Measurements from ENCODE around the gene WNK1. TPM values are rescaled to one million over a fixed set of nuclear protein-coding genes. Genes with fewer than 3 reads are reported as not detected.
"Not testable (repeated sequence)": the region's sequence is repeated elsewhere in the genome, so short reads cannot be mapped to it uniquely, and the experiment has no call there.

Gene WNK1
- total RNA-seq, 1 donor from 2014 or later: 366 TPM

DNA sequence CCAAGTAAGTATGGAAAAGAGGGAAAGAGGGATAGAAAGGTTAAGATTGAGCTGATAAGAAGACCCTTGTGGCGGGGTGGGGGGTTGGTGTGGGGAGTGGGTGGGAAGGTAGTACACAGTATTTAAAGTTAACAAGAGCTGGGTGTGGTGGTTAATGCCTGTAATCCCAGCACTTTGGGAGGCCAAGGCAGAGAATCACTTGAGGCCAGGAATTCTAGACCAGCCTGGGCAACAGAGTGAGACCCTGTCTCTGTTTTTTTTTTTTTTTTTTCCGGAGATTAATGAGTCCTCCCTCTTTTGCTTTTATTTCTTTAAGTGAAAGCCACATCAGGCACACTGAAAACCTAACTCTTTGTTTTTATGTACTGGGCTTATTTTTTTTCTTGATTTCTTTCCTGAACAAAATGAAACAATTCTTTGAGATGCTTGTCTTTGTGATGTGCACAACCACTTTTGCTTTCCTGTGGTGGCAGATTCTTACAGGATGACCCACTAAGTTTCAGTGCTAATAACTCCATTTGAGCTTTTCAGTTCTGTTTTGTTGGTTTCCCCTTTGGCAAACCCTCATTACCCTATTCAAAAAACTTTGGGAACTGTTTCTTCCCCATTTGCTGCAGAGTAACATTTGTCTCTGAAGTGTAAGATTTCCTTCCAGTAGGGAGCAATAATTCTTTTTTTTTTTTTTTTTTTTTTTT lies 54.8 kb downstream of the WNK1 start:
- H3K9me3 ChIP-seq: no peaks in the 10 kb centered on the region
- H3K36me3 ChIP-seq: no peaks in the 10 kb centered on the region
- intact Hi-C loops (cut with DNase I): no loop called here
- H3K27ac ChIP-seq: no peak overlapping the region
- DNase-seq (ENCODE audit: extremely low spot score in 2 of 2): no peak
- peaks cover 49% of the 10 kb centered on the region for H3K4me1 ChIP-seq
- H3K27me3 ChIP-seq: no peaks in the 10 kb centered on the region
- TF ChIP-seq POLR2A (IDR thresholded peaks at IDR 0.05): no peak
- H3K4me3 ChIP-seq: no peak overlapping the region

- Histone ChIP-seq H3K27me3 (no peaks in the 10 kb centered on the region), H3K9me3 (no peaks in the 10 kb centered on the region), H3K36me3 (peaks cover 0 to 8% of the 10 kb centered on the region in 2 donors), H3K27ac (no peak overlapping the region), H3K4me3 (no peak overlapping the region), H3K4me1 (peaks cover 40% of the 10 kb centered on the region)
- intact Hi-C loops (cut with DNase I): loop anchor here (2.0 to 5.0 kb wide), 2 partner anchors 58 to 239 kb away; partner anchors contain the start of gene WNK1
- no peak for DNase-seq (ENCODE audit: extremely low spot score in 2 of 2)
- TF ChIP-seq POLR2A (IDR thresholded peaks at IDR 0.05) (no peak), POLR2AphosphoS5 (IDR thresholded peaks at IDR 0.05; ENCODE audit: insufficient read depth in 1 of 2, low read depth in 1 of 2) (no peak), CTCF (IDR thresholded peaks at IDR 0.05) (no peak)
These were observed 57.7 kb downstream of the WNK1 start for GRCh38 chr12:810116-810515.

- Histone ChIP-seq H3K27me3 (no peaks in the 10 kb centered on the region), H3K4me3 (no peak overlapping the region), H3K4me1 (peaks cover 32% of the 10 kb centered on the region), H3K27ac (no peak overlapping the region), H3K9me3 (no peaks in the 10 kb centered on the region), H3K36me3 (peaks cover 0 to 8% of the 10 kb centered on the region in 2 donors)
- TF ChIP-seq POLR2AphosphoS5 (IDR thresholded peaks at IDR 0.05; ENCODE audit: insufficient read depth in 1 of 2, low read depth in 1 of 2) (no peak), CTCF (IDR thresholded peaks at IDR 0.05) (no peak), POLR2A (IDR thresholded peaks at IDR 0.05) (no peak)
- no peak for DNase-seq (ENCODE audit: extremely low spot score in 2 of 2)
- intact Hi-C loops (cut with DNase I): loop anchor here (2.0 to 5.0 kb wide), 2 partner anchors 59 to 240 kb away; partner anchors contain the start of gene WNK1
These were observed 58.5 kb downstream of the WNK1 start for GRCh38 chr12:810671-811415.

DNA sequence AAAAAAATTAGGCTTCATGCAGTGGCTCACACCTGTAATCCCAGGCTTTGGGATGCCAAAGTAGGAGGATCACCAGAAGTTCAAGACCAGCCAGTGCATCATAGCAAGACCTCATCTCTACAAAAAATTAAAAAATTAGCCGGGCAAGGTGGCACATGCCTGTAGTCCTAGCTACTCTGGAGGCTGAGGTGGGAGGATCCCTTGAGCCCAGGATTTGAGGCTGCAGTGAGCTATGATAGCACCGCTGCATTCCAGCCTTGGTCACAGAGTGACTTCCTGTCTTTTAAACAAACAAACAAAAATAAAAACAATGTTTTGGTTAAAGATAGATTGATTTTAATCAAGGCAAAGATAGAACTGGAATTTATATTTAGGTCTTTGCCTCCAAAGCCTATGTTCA lies 60.6 kb downstream of the WNK1 start:
- H3K4me1 ChIP-seq: peaks cover 38% of the 10 kb centered on the region
- H3K27ac ChIP-seq: no peak overlapping the region
- intact Hi-C loops (cut with DNase I): loop anchor here (5.0 kb wide), 1 partner anchor 61 kb away; the partner anchor contains the start of gene WNK1
- H3K36me3 ChIP-seq: peaks cover 0 to 8% of the 10 kb centered on the region in 2 donors
- no peaks in the 10 kb centered on the region for H3K27me3 ChIP-seq
- no peaks in the 10 kb centered on the region for H3K9me3 ChIP-seq
- no peak for TF ChIP-seq POLR2A (IDR thresholded peaks at IDR 0.05)
- peak in 1 of 3 experiments; percentile 16 for TF ChIP-seq CTCF (IDR thresholded peaks at IDR 0.05)
- no peak for TF ChIP-seq POLR2AphosphoS5 (IDR thresholded peaks at IDR 0.05; ENCODE audit: insufficient read depth in 1 of 2, low read depth in 1 of 2)
- no peak overlapping the region for H3K4me3 ChIP-seq
- no peak for DNase-seq (ENCODE audit: extremely low spot score in 2 of 2)

DNA sequence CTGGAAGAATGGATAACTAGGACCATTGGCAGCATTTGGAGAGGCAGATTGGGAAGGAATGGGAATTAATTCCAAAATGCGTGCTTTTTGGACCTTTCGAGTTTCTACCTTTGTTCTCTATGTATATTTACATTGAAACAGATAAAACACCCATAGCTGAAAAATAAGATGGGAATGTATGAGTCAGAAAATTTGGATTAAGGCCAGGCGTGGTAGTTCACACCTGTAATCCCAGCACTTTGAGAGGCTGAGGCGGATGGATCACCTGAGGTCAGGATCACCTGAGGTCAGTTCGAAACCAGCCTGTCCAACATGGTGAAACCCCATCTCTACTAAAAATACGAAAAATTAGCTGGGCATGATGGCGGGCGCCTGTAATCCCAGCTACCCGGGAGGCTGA lies 65.1 kb downstream of the WNK1 start:
- H3K4me3 ChIP-seq; DNase-seq (ENCODE audit: extremely low spot score in 2 of 2); intact Hi-C loops (cut with DNase I); H3K27ac ChIP-seq; H3K36me3 ChIP-seq; H3K9me3 ChIP-seq; H3K27me3 ChIP-seq: not testable (repeated sequence)
- H3K4me1 ChIP-seq: peaks cover 37% of the 10 kb centered on the region

All from vagina (tissue), 2 donors.